ENCODE data around the gene RETREG3.

DNA sequence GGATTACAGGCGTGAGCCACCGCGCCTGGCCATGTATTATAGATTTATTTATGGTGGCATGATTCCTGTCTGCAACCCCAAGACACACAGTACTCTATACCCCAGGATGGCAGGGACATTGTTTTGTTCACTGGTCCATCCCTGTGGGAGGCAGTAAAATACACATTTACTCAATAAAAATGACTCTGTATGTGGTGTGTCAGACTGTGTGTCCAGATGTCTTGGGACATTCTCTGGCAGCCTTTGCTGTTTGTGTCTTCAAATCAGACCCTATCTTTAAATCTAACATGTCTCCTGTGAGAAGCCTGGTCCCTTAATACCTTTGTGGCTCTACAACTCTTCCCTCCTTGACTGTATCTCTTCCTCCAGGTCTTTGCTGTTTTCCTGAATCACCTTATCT, 48.9 kb downstream of the RETREG3 start:
- TF ChIP-seq, protein P1, sequence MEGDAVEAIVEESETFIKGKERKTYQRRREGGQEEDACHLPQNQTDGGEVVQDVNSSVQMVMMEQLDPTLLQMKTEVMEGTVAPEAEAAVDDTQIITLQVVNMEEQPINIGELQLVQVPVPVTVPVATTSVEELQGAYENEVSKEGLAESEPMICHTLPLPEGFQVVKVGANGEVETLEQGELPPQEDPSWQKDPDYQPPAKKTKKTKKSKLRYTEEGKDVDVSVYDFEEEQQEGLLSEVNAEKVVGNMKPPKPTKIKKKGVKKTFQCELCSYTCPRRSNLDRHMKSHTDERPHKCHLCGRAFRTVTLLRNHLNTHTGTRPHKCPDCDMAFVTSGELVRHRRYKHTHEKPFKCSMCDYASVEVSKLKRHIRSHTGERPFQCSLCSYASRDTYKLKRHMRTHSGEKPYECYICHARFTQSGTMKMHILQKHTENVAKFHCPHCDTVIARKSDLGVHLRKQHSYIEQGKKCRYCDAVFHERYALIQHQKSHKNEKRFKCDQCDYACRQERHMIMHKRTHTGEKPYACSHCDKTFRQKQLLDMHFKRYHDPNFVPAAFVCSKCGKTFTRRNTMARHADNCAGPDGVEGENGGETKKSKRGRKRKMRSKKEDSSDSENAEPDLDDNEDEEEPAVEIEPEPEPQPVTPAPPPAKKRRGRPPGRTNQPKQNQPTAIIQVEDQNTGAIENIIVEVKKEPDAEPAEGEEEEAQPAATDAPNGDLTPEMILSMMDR (IDR thresholded peaks at IDR 0.05; ENCODE audit: insufficient read depth, low read length, poor library complexity, severe bottlenecking) = no peak
- TF ChIP-seq EZH2phosphoT487 (conservative IDR thresholded peaks at IDR 0.05; ENCODE audit: low read length) = no peak

All from SU-DHL-6 (cell line).